Measurements from ENCODE around the gene GBX1.

- TF ChIP-seq CTCF (IDR thresholded peaks at IDR 0.05): peak; percentile 77 to 93 (median 84)
- no peak for TF ChIP-seq POLR2A (IDR thresholded peaks at IDR 0.05)
Observed at GRCh38 chr7:151110941-151111645, 56.4 kb downstream of the GBX1 start.
